CD14-positive monocyte (primary cell): ENCODE data around the gene FAU. TPM values are rescaled to one million over a fixed set of nuclear protein-coding genes. Genes with fewer than 3 reads are reported as not detected.

Experiments
- DNase-seq, 3 donors: peaks; one replicate each; pipeline ENCODE4 v3.0.0-alpha.2; 2011 to 2022
- H2AFZ ChIP-seq: 2 replicates; pipeline ENCODE4 v1.6.0; 2012; ENCODE audit warnings: mild to moderate bottlenecking, low read depth, low read length, inconsistent platforms; ENCODE audit not compliant: insufficient read depth, poor library complexity, severe bottlenecking
- H3K27ac ChIP-seq, 2 donors: 1 replicate in 1 of 2; 2 replicates in 1 of 2; pipeline ENCODE4 v1.5.1; 2012 to 2013; ENCODE audit warnings: low read length in 2 of 2, control low read depth in 1 of 2, inconsistent platforms in 1 of 2, low read depth in 1 of 2, mild to moderate bottlenecking in 1 of 2
- H3K27me3 ChIP-seq, 2 donors: one replicate each; pipeline versions ENCODE4 v1.6.0 to v1.6.1; 2011 to 2013; ENCODE audit warnings: low read length in 2 of 2; ENCODE audit not compliant: control insufficient read depth in 2 of 2, insufficient read depth in 2 of 2
- H3K36me3 ChIP-seq, 2 donors: replicated peaks in 1 of 2; 1 replicate in 1 of 2; 2 replicates in 1 of 2; pipeline versions ENCODE4 v1.5.1 to v1.6.1; 2012 to 2013; ENCODE audit warnings: low read length in 2 of 2, control low read depth in 1 of 2, inconsistent platforms in 1 of 2, mild to moderate bottlenecking in 1 of 2; ENCODE audit not compliant: insufficient read depth in 2 of 2, control insufficient read depth in 1 of 2
- H3K4me1 ChIP-seq, 2 donors: 1 replicate in 1 of 2; 2 replicates in 1 of 2; pipeline versions ENCODE4 v1.5.1 to v1.6.1; 2012 to 2013; ENCODE audit warnings: low read length in 2 of 2, control low read depth in 1 of 2, inconsistent platforms in 1 of 2, mild to moderate bottlenecking in 1 of 2, moderate library complexity in 1 of 2; ENCODE audit not compliant: insufficient read depth in 2 of 2, control insufficient read depth in 1 of 2
- H3K4me2 ChIP-seq: replicated peaks from 2 replicates; pipeline ENCODE3; 2012; ENCODE audit warnings: low read length, moderate library complexity, mild to moderate bottlenecking; ENCODE audit not compliant: poor library complexity, severe bottlenecking; ENCODE audit errors: extremely low read depth
- H3K4me3 ChIP-seq, 3 experiments: fragments of 200-600 bp in 1 of 3; sonication (generic) in 1 of 3; replicated peaks in 1 of 3; 1 replicate in 2 of 3; 2 replicates in 1 of 3; pipeline ENCODE4 v1.5.1; 2011 to 2013; ENCODE audit warnings: low read length in 3 of 3, mild to moderate bottlenecking in 3 of 3, control low read depth in 2 of 3, low read depth in 2 of 3, inconsistent platforms in 1 of 3, moderate library complexity in 1 of 3
- H3K79me2 ChIP-seq: 2 replicates; pipeline ENCODE4 v1.6.0; 2012; ENCODE audit warnings: mild to moderate bottlenecking, control low read depth, inconsistent platforms, low read length, moderate library complexity; ENCODE audit not compliant: insufficient read depth
- H3K9ac ChIP-seq: 2 replicates; pipeline ENCODE4 v1.6.0; 2017; ENCODE audit warnings: low read length, mild to moderate bottlenecking; ENCODE audit not compliant: insufficient read depth, poor library complexity, severe bottlenecking
- H3K9me3 ChIP-seq, 2 donors: replicated peaks in 1 of 2; 1 replicate in 1 of 2; 2 replicates in 1 of 2; pipeline versions ENCODE4 v1.5.1 to v1.6.1; 2012 to 2013; ENCODE audit warnings: low read length in 2 of 2, control low read depth in 1 of 2; ENCODE audit not compliant: control insufficient read depth in 1 of 2, insufficient read depth in 1 of 2
- H4K20me1 ChIP-seq: 2 replicates; pipeline ENCODE4 v1.6.0; 2012; ENCODE audit warnings: mild to moderate bottlenecking, low read length, control low read depth, moderate library complexity; ENCODE audit not compliant: insufficient read depth
- H3K27ac Mint-ChIP-seq, 7 donors: one replicate each; pipeline ENCODE4 v1.8.0; 2020; ENCODE audit warnings: mild to moderate bottlenecking in 7 of 7, mixed read lengths in 7 of 7, moderate library complexity in 6 of 7, inconsistent platforms in 2 of 7
- H3K27me3 Mint-ChIP-seq, 3 donors: one replicate each; pipeline ENCODE4 v1.8.0; 2021 to 2022; ENCODE audit warnings: low read depth in 3 of 3, mild to moderate bottlenecking in 3 of 3, mixed read lengths in 3 of 3, moderate library complexity in 3 of 3, inconsistent platforms in 1 of 3
- H3K36me3 Mint-ChIP-seq, 2 donors: one replicate each; pipeline ENCODE4 v1.8.0; 2020; ENCODE audit warnings: mixed read lengths in 2 of 2, inconsistent platforms in 1 of 2, mild to moderate bottlenecking in 1 of 2
- H3K4me1 Mint-ChIP-seq: one replicate; pipeline ENCODE4 v1.8.0; 2020; ENCODE audit warnings: mild to moderate bottlenecking, mixed read lengths
- H3K4me3 Mint-ChIP-seq, 2 donors: one replicate each; pipeline ENCODE4 v1.8.0; 2020; ENCODE audit warnings: mild to moderate bottlenecking in 2 of 2, mixed read lengths in 2 of 2, moderate library complexity in 1 of 2
- H3K9me3 Mint-ChIP-seq, 7 donors: one replicate each; pipeline ENCODE4 v1.8.0; 2020 to 2022; ENCODE audit warnings: mixed read lengths in 7 of 7, mild to moderate bottlenecking in 6 of 7, moderate library complexity in 6 of 7, inconsistent platforms in 2 of 7
- WGBS: methylation state at CpG from one replicate; pipeline ENCODE4 v1.1.5; 2013; ENCODE audit warnings: missing lambda C conversion rate; ENCODE audit not compliant: insufficient coverage; 5-methylcytosine and 5-hydroxymethylcytosine counted together
- intact Hi-C, 2 donors: fragments of 100-400 bp; cut with micrococcal nuclease; formaldehyde crosslinking; loops; one replicate each; pipeline versions ENCODE4 v1.15.0 to v1.15.1; 2023
- polyA plus RNA-seq, 3 donors: library from polyadenylated mRNA; depleted of rRNA in 1 of 3; unstranded in 2 of 3; stranded (reverse) in 1 of 3; fragments of 300-500 nt in 2 of 3; fragments of >200 nt in 1 of 3; fragmentation: Illumina TruSeq in 2 of 3; gene quantifications; 1 replicate in 2 of 3; 2 replicates in 1 of 3; pipeline ENCODE4 v1.2.3, GENCODE V29; 2012 to 2021
- TF ChIP-seq, protein P1 (sequence below): fragments of 200-600 bp; IDR thresholded peaks from one replicate; pipeline ENCODE4 v1.8.0; 2022; ENCODE audit warnings: antibody characterized with exemption, mild to moderate bottlenecking

FAU gene
- polyA plus RNA-seq, 3 donors: 668 to 818 (median 799) TPM

- peaks cover 36% of the 10 kb centered on the region for H4K20me1 ChIP-seq
- Mint-ChIP-seq H3K9me3 (peaks cover 0 to 6% (median 0%) of the 10 kb centered on the region in 7 donors), H3K4me3 (no peak overlapping the region), H3K27ac (peak overlapping the region in 1 of 7 donors; percentile 35), H3K27me3 (peaks cover 13 to 22% (median 15%) of the 10 kb centered on the region in 3 donors), H3K4me1 (peaks cover 49% of the 10 kb centered on the region), H3K36me3 (peaks cover 25 to 30% of the 10 kb centered on the region in 2 donors)
- H2AFZ ChIP-seq: no peak overlapping the region
- peaks cover 18% of the 10 kb centered on the region for H3K79me2 ChIP-seq
- peaks cover 38 to 54% of the 10 kb centered on the region in 2 donors for H3K4me1 ChIP-seq
- H3K4me3 ChIP-seq: no peak overlapping the region
- TF ChIP-seq, protein P1, sequence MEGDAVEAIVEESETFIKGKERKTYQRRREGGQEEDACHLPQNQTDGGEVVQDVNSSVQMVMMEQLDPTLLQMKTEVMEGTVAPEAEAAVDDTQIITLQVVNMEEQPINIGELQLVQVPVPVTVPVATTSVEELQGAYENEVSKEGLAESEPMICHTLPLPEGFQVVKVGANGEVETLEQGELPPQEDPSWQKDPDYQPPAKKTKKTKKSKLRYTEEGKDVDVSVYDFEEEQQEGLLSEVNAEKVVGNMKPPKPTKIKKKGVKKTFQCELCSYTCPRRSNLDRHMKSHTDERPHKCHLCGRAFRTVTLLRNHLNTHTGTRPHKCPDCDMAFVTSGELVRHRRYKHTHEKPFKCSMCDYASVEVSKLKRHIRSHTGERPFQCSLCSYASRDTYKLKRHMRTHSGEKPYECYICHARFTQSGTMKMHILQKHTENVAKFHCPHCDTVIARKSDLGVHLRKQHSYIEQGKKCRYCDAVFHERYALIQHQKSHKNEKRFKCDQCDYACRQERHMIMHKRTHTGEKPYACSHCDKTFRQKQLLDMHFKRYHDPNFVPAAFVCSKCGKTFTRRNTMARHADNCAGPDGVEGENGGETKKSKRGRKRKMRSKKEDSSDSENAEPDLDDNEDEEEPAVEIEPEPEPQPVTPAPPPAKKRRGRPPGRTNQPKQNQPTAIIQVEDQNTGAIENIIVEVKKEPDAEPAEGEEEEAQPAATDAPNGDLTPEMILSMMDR: no peak
- no peak for DNase-seq
- no peaks in the 10 kb centered on the region for H3K9me3 ChIP-seq
- H3K9ac ChIP-seq: no peak overlapping the region
- intact Hi-C loops: loop anchor here in 1 of 2 donors (5.0 kb wide), 2 partner anchors 68 to 102 kb away; partner anchors contain the start of genes ARL2 and CAPN1
- no peak overlapping the region for H3K4me2 ChIP-seq
- peaks cover 15 to 20% of the 10 kb centered on the region in 2 donors for H3K36me3 ChIP-seq
- H3K27me3 ChIP-seq: peaks cover 0 to 15% of the 10 kb centered on the region in 2 donors
- 94% methylated on average over 9 of the region's 11 CpGs for whole genome bisulfite sequencing
- no peak overlapping the region for H3K27ac ChIP-seq
These were observed 7.3 kb downstream of the FAU start for GRCh38 chr11:65114538-65115171.

DNA sequence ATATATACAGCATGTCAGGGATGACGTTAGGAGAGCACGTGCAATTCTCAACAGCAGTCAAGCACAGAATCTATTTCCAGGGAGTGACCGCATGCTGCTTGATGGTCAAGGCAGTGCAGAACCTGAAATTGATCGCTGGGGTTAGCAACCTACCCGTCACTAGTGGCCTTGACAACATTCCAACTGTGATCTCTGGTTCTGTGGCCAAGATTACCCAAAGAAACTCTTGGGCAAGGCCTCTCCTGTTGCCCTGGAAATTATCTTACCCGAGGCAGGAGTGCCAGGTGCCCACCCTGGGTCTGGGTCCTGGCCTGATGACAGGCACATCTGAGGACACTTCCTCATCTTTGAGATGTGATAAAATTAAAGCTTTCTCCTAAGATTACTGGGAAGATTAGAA, 8.1 kb downstream of the FAU start:
- Mint-ChIP-seq H3K27ac (no peak overlapping the region), H3K9me3 (peaks cover 0 to 6% (median 0%) of the 10 kb centered on the region in 7 donors), H3K4me1 (peaks cover 47% of the 10 kb centered on the region), H3K27me3 (peaks cover 13 to 22% (median 15%) of the 10 kb centered on the region in 3 donors), H3K4me3 (peak overlapping the region in 1 of 2 donors; percentile 76), H3K36me3 (peaks cover 27 to 30% of the 10 kb centered on the region in 2 donors)
- H3K27ac ChIP-seq: no peak overlapping the region
- no peak overlapping the region for H3K9ac ChIP-seq
- H2AFZ ChIP-seq: no peak overlapping the region
- peaks cover 36% of the 10 kb centered on the region for H4K20me1 ChIP-seq
- 84% methylated on average over 4 of the region's 6 CpGs for WGBS
- no peak overlapping the region for H3K4me2 ChIP-seq
- intact Hi-C loops: loop anchor here in 1 of 2 donors (5.0 kb wide), 2 partner anchors 68 to 102 kb away; partner anchors contain the start of genes ARL2 and CAPN1
- peaks cover 38 to 54% of the 10 kb centered on the region in 2 donors for H3K4me1 ChIP-seq
- peaks cover 0 to 15% of the 10 kb centered on the region in 2 donors for H3K27me3 ChIP-seq
- peaks cover 16% of the 10 kb centered on the region for H3K79me2 ChIP-seq
- H3K9me3 ChIP-seq: no peaks in the 10 kb centered on the region
- TF ChIP-seq, protein P1: no peak
- H3K36me3 ChIP-seq: peaks cover 17 to 20% of the 10 kb centered on the region in 2 donors
- H3K4me3 ChIP-seq: no peak overlapping the region
- no peak for DNase-seq
